Esophagus squamous epithelium (tissue), 5 donors: Measurements from ENCODE around the gene BRSK2. TPM values are rescaled to one million over a fixed set of nuclear protein-coding genes. Genes with fewer than 3 reads are reported as not detected.

Experiments used
- DNase-seq: peaks from one replicate; lab custom pipeline; 2025; lab: John Stamatoyannopoulos, UW
- H3K27ac ChIP-seq, 4 donors: fragments of 200-600 bp; sonication (generic); one replicate each; pipeline ENCODE4 v1.5.1; 2016 to 2019; ENCODE audit warnings: mild to moderate bottlenecking in 1 of 4
- H3K27me3 ChIP-seq, 4 donors: fragments of 200-600 bp; sonication (generic); 1 replicate in 3 of 4; 2 replicates in 1 of 4; pipeline versions ENCODE4 v1.5.1 to v1.6.0; 2017 to 2021; ENCODE audit warnings: antibody characterized with exemption in 1 of 4
- H3K36me3 ChIP-seq, 3 donors: fragments of 200-600 bp; sonication (generic); one replicate each; pipeline ENCODE4 v1.5.1; 2016 to 2019
- H3K4me1 ChIP-seq, 3 donors: fragments of 200-600 bp; sonication (generic); one replicate each; pipeline ENCODE4 v1.5.1; 2017 to 2019
- H3K4me3 ChIP-seq, 4 donors: fragments of 200-600 bp; sonication (generic); 1 replicate in 3 of 4; 2 replicates in 1 of 4; pipeline ENCODE4 v1.5.1; 2016 to 2019; ENCODE audit warnings: mild to moderate bottlenecking in 2 of 4, moderate library complexity in 1 of 4
- H3K9me3 ChIP-seq, 3 donors: fragments of 200-600 bp; sonication (generic); one replicate each; pipeline ENCODE4 v1.5.1; 2016 to 2019
- CTCF ChIP-seq, 6 experiments: fragments of 450-650 bp in 4 of 6; fragments of 200-600 bp in 2 of 6; sonication (generic) in 2 of 6; IDR thresholded peaks; one replicate each; pipeline ENCODE4 v1.5.1; 2016 to 2019; ENCODE audit warnings: antibody characterized with exemption in 6 of 6, mild to moderate bottlenecking in 4 of 6, moderate library complexity in 4 of 6
- POLR2A ChIP-seq, 4 donors: fragments of 450-650 bp; IDR thresholded peaks; one replicate each; pipeline ENCODE4 v1.6.1; 2017; ENCODE audit warnings: antibody characterized with exemption in 4 of 4, mild to moderate bottlenecking in 4 of 4, moderate library complexity in 3 of 4
- WGBS, 2 donors: methylation state at CpG; one replicate each; pipeline ENCODE4 v1.1.5; 2018; 5-methylcytosine and 5-hydroxymethylcytosine counted together
- intact Hi-C: fragments of 100-400 bp; cut with DNase I; formaldehyde crosslinking; loops from one replicate; pipeline ENCODE4 v1.15.0; 2022
- total RNA-seq, 4 donors: library from RNA; depleted of rRNA; stranded (reverse); fragments of >200 nt; gene quantifications; one replicate each; pipeline ENCODE4 v1.1.0, GENCODE V29; 2016
- donor health status: DM: yes; HTN: yes; CAD: no.

BRSK2 gene
- total RNA-seq, 4 donors from 2014 or later: 0.23 to 1.3 (median 0.35) TPM; not detected in 1

- H3K27me3 ChIP-seq: peaks cover 4 to 86% (median 10%) of the 10 kb centered on the region in 4 donors
- H3K36me3 ChIP-seq: no peaks in the 10 kb centered on the region
- no peak overlapping the region for H3K27ac ChIP-seq
- peaks cover 3 to 9% (median 8%) of the 10 kb centered on the region in 3 donors for H3K4me1 ChIP-seq
- WGBS, 2 donors: 89 to 95% methylated on average over 5 of the region's 29 CpGs
- no peaks in the 10 kb centered on the region for H3K9me3 ChIP-seq
- H3K4me3 ChIP-seq: no peak overlapping the region
- no peak for TF ChIP-seq POLR2A (IDR thresholded peaks at IDR 0.05)
- TF ChIP-seq CTCF (IDR thresholded peaks at IDR 0.05): no peak
- DNase-seq: no peak
- intact Hi-C loops: no loop called here
Observed at GRCh38 chr11:1394936-1395772, 5.4 kb downstream of the BRSK2 start.

GRCh38 chr11:1395773-1396374, 6.1 kb downstream of the BRSK2 start:
- no peak for TF ChIP-seq POLR2A (IDR thresholded peaks at IDR 0.05)
- TF ChIP-seq CTCF (IDR thresholded peaks at IDR 0.05): no peak
- intact Hi-C loops: no loop called here
- Histone ChIP-seq H3K27ac (no peak overlapping the region), H3K27me3 (peaks cover 1 to 86% (median 8%) of the 10 kb centered on the region in 4 donors), H3K4me1 (peaks cover 1 to 4% (median 1%) of the 10 kb centered on the region in 3 donors), H3K4me3 (no peak overlapping the region), H3K36me3 (no peaks in the 10 kb centered on the region), H3K9me3 (no peaks in the 10 kb centered on the region)
- DNase-seq: no peak
- WGBS, 2 donors: 77% methylated on average over 12 to 16 of the region's 19 CpGs

GRCh38 chr11:1396375-1396841, 6.7 kb downstream of the BRSK2 start:
- Histone ChIP-seq H3K4me3 (no peak overlapping the region), H3K36me3 (no peaks in the 10 kb centered on the region), H3K27ac (no peak overlapping the region), H3K9me3 (no peaks in the 10 kb centered on the region), H3K4me1 (no peaks in the 10 kb centered on the region), H3K27me3 (peaks cover 0 to 86% (median 3%) of the 10 kb centered on the region in 4 donors)
- TF ChIP-seq CTCF (IDR thresholded peaks at IDR 0.05): no peak
- no peak for TF ChIP-seq POLR2A (IDR thresholded peaks at IDR 0.05)
- intact Hi-C loops: no loop called here
- WGBS, 2 donors: 92% methylated on average over 8 to 9 of the region's 20 CpGs
- no peak for DNase-seq

- 65% methylated on average over 8 of the region's 19 CpGs; no CpG with 5 or more reads in 1 of the 2 donors for WGBS, 2 donors
- H3K4me3 ChIP-seq: no peak overlapping the region
- H3K27ac ChIP-seq: no peak overlapping the region
- DNase-seq: no peak
- H3K4me1 ChIP-seq: no peaks in the 10 kb centered on the region
- no peaks in the 10 kb centered on the region for H3K36me3 ChIP-seq
- no peaks in the 10 kb centered on the region for H3K9me3 ChIP-seq
- intact Hi-C loops: no loop called here
- H3K27me3 ChIP-seq: peaks cover 0 to 86% (median 0%) of the 10 kb centered on the region in 4 donors
- no peak for TF ChIP-seq CTCF (IDR thresholded peaks at IDR 0.05)
- TF ChIP-seq POLR2A (IDR thresholded peaks at IDR 0.05): no peak
Observed at GRCh38 chr11:1397146-1397861, 7.6 kb downstream of the BRSK2 start.
